HepG2 (cell line): Measurements from ENCODE around the gene RAB2B. TPM values are rescaled to one million over a fixed set of nuclear protein-coding genes. Genes with fewer than 3 reads are reported as not detected.

Experiments
- BHLHE40 ChIP-seq: IDR thresholded peaks from 2 replicates; pipeline ENCODE4 v1.6.1; 2011; ENCODE audit warnings: low read length, improper control_type of control experiment
- BRD4 ChIP-seq: sonication (generic); formaldehyde crosslinking; IDR thresholded peaks from 2 replicates; pipeline ENCODE4 v1.4.0; 2020; ENCODE audit warnings: missing genetic modification reagents
- CCAR2 ChIP-seq: fragments of 200-400 bp; formaldehyde crosslinking; optimal IDR thresholded peaks from 2 replicates; pipeline ENCODE3; 2018; ENCODE audit warnings: low read depth, mild to moderate bottlenecking, low read length, moderate library complexity
- CENPBD1 ChIP-seq: sonication (generic); formaldehyde crosslinking; IDR thresholded peaks from 2 replicates; pipeline ENCODE4 v1.8.0; 2022; ENCODE audit warnings: missing genetic modification reagents, low read depth, mild to moderate bottlenecking, borderline replicate concordance
- CENPT ChIP-seq: sonication (generic); formaldehyde crosslinking; IDR thresholded peaks from 2 replicates; pipeline ENCODE4 v1.8.0; 2022; ENCODE audit warnings: low read depth, mild to moderate bottlenecking, moderate library complexity, missing genetic modification reagents
- CENPX ChIP-seq: sonication (generic); formaldehyde crosslinking; IDR thresholded peaks from 2 replicates; pipeline ENCODE4 v1.9.0; 2021; ENCODE audit warnings: mild to moderate bottlenecking, missing genetic modification reagents, moderate library complexity
- ERF ChIP-seq: IDR thresholded peaks from 2 replicates; pipeline ENCODE4 v1.6.1; 2018; ENCODE audit warnings: missing biosample characterization, missing genetic modification reagents
- FOXC1 ChIP-seq: sonication (generic); formaldehyde crosslinking; IDR thresholded peaks from 2 replicates; pipeline ENCODE4 v1.8.0; 2022; ENCODE audit warnings: mild to moderate bottlenecking, missing genetic modification reagents, borderline replicate concordance
- GLI4 ChIP-seq: sonication (generic); formaldehyde crosslinking; IDR thresholded peaks from 2 replicates; pipeline ENCODE4 v1.5.1; 2020; ENCODE audit warnings: missing genetic modification reagents, mild to moderate bottlenecking, moderate library complexity, borderline replicate concordance
- IRF9 ChIP-seq: sonication (generic); formaldehyde crosslinking; IDR thresholded peaks from 2 replicates; pipeline ENCODE4 v1.8.0; 2022; ENCODE audit warnings: missing genetic modification reagents, mild to moderate bottlenecking, borderline replicate concordance
- KAT7 ChIP-seq: IDR thresholded peaks from 2 replicates; pipeline ENCODE4 v1.6.1; 2018; ENCODE audit warnings: borderline replicate concordance, missing compliant biosample characterization
- KDM6A ChIP-seq: IDR thresholded peaks from 2 replicates; pipeline ENCODE4 v1.6.1; 2016; ENCODE audit warnings: low read depth
- KLF11 ChIP-seq: IDR thresholded peaks from 2 replicates; pipeline ENCODE4 v1.6.1; 2016; ENCODE audit warnings: missing compliant biosample characterization
- NFATC3 ChIP-seq: sonication (generic); formaldehyde crosslinking; IDR thresholded peaks from 2 replicates; pipeline ENCODE4 v1.5.1; 2020; ENCODE audit warnings: mild to moderate bottlenecking, missing genetic modification reagents
- PBX2 ChIP-seq: IDR thresholded peaks from 2 replicates; pipeline ENCODE4 v1.6.1; 2016; ENCODE audit warnings: control low read depth
- PCBP2 ChIP-seq: fragments of 200-400 bp; formaldehyde crosslinking; optimal IDR thresholded peaks from 2 replicates; pipeline ENCODE3; 2018; ENCODE audit warnings: low read length, low read depth; ENCODE audit not compliant: poor library complexity, severe bottlenecking
- RORA ChIP-seq: sonication (generic); formaldehyde crosslinking; IDR thresholded peaks from 2 replicates; pipeline ENCODE4 v1.5.0; 2020; ENCODE audit warnings: mild to moderate bottlenecking, missing genetic modification reagents, moderate library complexity
- WIZ ChIP-seq: sonication (generic); formaldehyde crosslinking; IDR thresholded peaks from 2 replicates; pipeline ENCODE4 v1.5.1; 2020; ENCODE audit warnings: mild to moderate bottlenecking, missing genetic modification reagents
- ZBTB49 ChIP-seq: sonication (generic); formaldehyde crosslinking; IDR thresholded peaks from 2 replicates; pipeline ENCODE4 v1.4.0; 2020; ENCODE audit warnings: missing genetic modification reagents, borderline replicate concordance
- ZC3H13 ChIP-seq: sonication (generic); formaldehyde crosslinking; IDR thresholded peaks from 2 replicates; pipeline ENCODE4 v1.8.1; 2023; ENCODE audit warnings: mild to moderate bottlenecking, missing genetic modification reagents, moderate library complexity
- ZKSCAN5 ChIP-seq: sonication (generic); formaldehyde crosslinking; IDR thresholded peaks from 2 replicates; pipeline ENCODE4 v1.5.1; 2020; ENCODE audit warnings: mild to moderate bottlenecking, missing genetic modification reagents
- ZMYM3 ChIP-seq: sonication (generic); formaldehyde crosslinking; IDR thresholded peaks from 2 replicates; pipeline ENCODE4 v1.5.1; 2020; ENCODE audit warnings: mild to moderate bottlenecking, missing genetic modification reagents
- ZNF10 ChIP-seq: sonication (generic); formaldehyde crosslinking; IDR thresholded peaks from 2 replicates; pipeline ENCODE4 v1.4.0; 2020; ENCODE audit warnings: mild to moderate bottlenecking, low read depth, missing genetic modification reagents, borderline replicate concordance
- ZNF44 ChIP-seq: sonication (generic); formaldehyde crosslinking; IDR thresholded peaks from 2 replicates; pipeline ENCODE4 v1.5.1; 2020; ENCODE audit warnings: mild to moderate bottlenecking, missing genetic modification reagents
- ZNF563 ChIP-seq: sonication (generic); formaldehyde crosslinking; IDR thresholded peaks from 2 replicates; pipeline ENCODE4 v1.8.0; 2022; ENCODE audit warnings: mild to moderate bottlenecking, moderate library complexity, missing genetic modification reagents
- ZNF567 ChIP-seq: sonication (generic); formaldehyde crosslinking; IDR thresholded peaks from 2 replicates; pipeline ENCODE4 v1.8.1; 2023; ENCODE audit warnings: mild to moderate bottlenecking, missing genetic modification reagents, borderline replicate concordance
- ZNF589 ChIP-seq: sonication (generic); formaldehyde crosslinking; conservative IDR thresholded peaks from 2 replicates; pipeline ENCODE4 v1.8.0; 2022; ENCODE audit warnings: mild to moderate bottlenecking, moderate library complexity, missing genetic modification reagents
- ZNF816 ChIP-seq: sonication (generic); formaldehyde crosslinking; IDR thresholded peaks from 2 replicates; pipeline ENCODE4 v1.8.0; 2022; ENCODE audit warnings: missing genetic modification reagents, mild to moderate bottlenecking, borderline replicate concordance
- polyA plus RNA-seq, 8 experiments: library from polyadenylated mRNA; depleted of rRNA in 3 of 8; stranded (reverse) in 7 of 8; unstranded in 1 of 8; fragments of >200 nt; fragmentation: Illumina TruSeq in 4 of 8; extraction: Trizol in 4 of 8; gene quantifications; 2 replicates each; pipeline versions ENCODE4 v1.2.1 to v1.2.3, GENCODE V29; 2011 to 2016; ENCODE audit warnings: low read depth in 4 of 8, missing spikeins in 1 of 8, mixed read lengths in 1 of 8; ENCODE audit not compliant: insufficient read depth in 1 of 8
- total RNA-seq, 5 experiments: library from RNA; depleted of rRNA; stranded (reverse); fragments of >200 nt; fragmentation: Illumina TruSeq; extraction: Trizol; gene quantifications; 2 replicates each; pipeline ENCODE4 v1.2.3, GENCODE V29; 2016; ENCODE audit warnings: low read depth in 1 of 5

Gene RAB2B
- total and polyA plus RNA-seq, 2 of the 13 experiments (the other 11 are each of a cell fraction or from before 2014, with no cell fraction given) = 36.0 to 60.6 TPM

GRCh38 chr14:21436567-21437062, 40.1 kb downstream of the RAB2B start (continued):
- no peak for TF ChIP-seq KAT7
- peak; percentile 8; the same call in 1 of the 2 replicates for TF ChIP-seq KLF11 (CRISPR knock-in tag)
- no peak for TF ChIP-seq ZNF10 (CRISPR knock-in tag)
- no peak for TF ChIP-seq ZMYM3 (CRISPR knock-in tag)
- no peak for TF ChIP-seq PBX2 (CRISPR knock-in tag)
- TF ChIP-seq KDM6A (CRISPR knock-in tag) = 0 out of 2 replicates have a peak, but pooled peaks have one; percentile 6
- TF ChIP-seq CCAR2 = no peak
- TF ChIP-seq BRD4 = no peak
- no peak for TF ChIP-seq ZBTB49 (CRISPR knock-in tag)
- no peak for TF ChIP-seq WIZ
- TF ChIP-seq ZNF44 = 0 out of 2 replicates have a peak, but pooled peaks have one; percentile 18
- TF ChIP-seq ZNF816 (CRISPR knock-in tag) = 0 out of 2 replicates have a peak, but pooled peaks have one; percentile 6
- TF ChIP-seq ZC3H13 (CRISPR knock-in tag) = 0 out of 2 replicates have a peak, but pooled peaks have one; percentile 3
- TF ChIP-seq GLI4 = no peak
- TF ChIP-seq ZNF567 (CRISPR knock-in tag) = no peak
- no peak for TF ChIP-seq ZNF563
- no peak for TF ChIP-seq IRF9 (CRISPR knock-in tag)
- no peak for TF ChIP-seq CENPBD1
- no peak for TF ChIP-seq PCBP2
- no peak for TF ChIP-seq ERF (CRISPR knock-in tag)
- TF ChIP-seq BHLHE40 = no peak
- TF ChIP-seq CENPT = no peak
- no peak for TF ChIP-seq FOXC1
- TF ChIP-seq CENPX (CRISPR knock-in tag) = no peak
- no peak for TF ChIP-seq ZKSCAN5 (CRISPR knock-in tag)
- TF ChIP-seq RORA (CRISPR knock-in tag) = no peak
- 0 out of 2 replicates have a peak, but pooled peaks have one; percentile 10 for TF ChIP-seq ZNF589
- no peak for TF ChIP-seq NFATC3 (CRISPR knock-in tag)
